Ectodermal cell (in vitro differentiated cells): ENCODE results near the gene UBL5.

Experiments
- H3K27ac ChIP-seq: 2 replicates; pipeline ENCODE4 v1.7.0; 2013; ENCODE audit warnings: mild to moderate bottlenecking, low read depth, low read length; ENCODE audit not compliant: insufficient read depth, poor library complexity, severe bottlenecking
- H3K27me3 ChIP-seq: 2 replicates; pipeline ENCODE4 v1.7.0; 2013; ENCODE audit warnings: mild to moderate bottlenecking, low read length; ENCODE audit not compliant: insufficient read depth, control insufficient read depth, poor library complexity, severe bottlenecking
- H3K36me3 ChIP-seq: one replicate; pipeline ENCODE4 v1.7.0; 2013; ENCODE audit warnings: low read length; ENCODE audit not compliant: control insufficient read depth, insufficient read depth
- H3K4me1 ChIP-seq: one replicate; pipeline ENCODE4 v1.7.0; 2013; ENCODE audit warnings: low read length; ENCODE audit not compliant: control insufficient read depth, insufficient read depth
- H3K4me3 ChIP-seq: 2 replicates; pipeline ENCODE4 v1.7.0; 2013; ENCODE audit warnings: low read depth, low read length, control low read depth; ENCODE audit not compliant: insufficient read depth
- H3K9me3 ChIP-seq: 2 replicates; pipeline ENCODE4 v1.7.0; 2013; ENCODE audit warnings: mild to moderate bottlenecking, low read length, moderate library complexity; ENCODE audit not compliant: control insufficient read depth
- WGBS, 2 experiments: methylation state at CpG; one replicate each; pipeline ENCODE4 v1.1.7; 2013; ENCODE audit warnings: missing lambda C conversion rate in 2 of 2; 5-methylcytosine and 5-hydroxymethylcytosine counted together

Gene UBL5

GRCh38 chr19:9854282-9854846 is 26.6 kb downstream of the UBL5 start:
- WGBS, 2 experiments = 96 to 97% methylated on average over 38 of the region's 38 CpGs
- Histone ChIP-seq H3K36me3 (no peaks in the 10 kb centered on the region), H3K27ac (no peak overlapping the region)

GRCh38 chr19:9856609-9857008 is 28.9 kb downstream of the UBL5 start:
- Histone ChIP-seq H3K9me3 (no peaks in the 10 kb centered on the region), H3K27ac (no peak overlapping the region), H3K36me3 (no peaks in the 10 kb centered on the region), H3K4me1 (no peaks in the 10 kb centered on the region), H3K4me3 (no peak overlapping the region), H3K27me3 (no peaks in the 10 kb centered on the region)
- 97 to 98% methylated on average over 9 of the region's 9 CpGs for WGBS, 2 experiments

More at GRCh38 chr19:9854282-9854846, 26.6 kb downstream of the UBL5 start:
- H3K4me3 ChIP-seq = no peak overlapping the region
- H3K9me3 ChIP-seq = no peaks in the 10 kb centered on the region
- H3K4me1 ChIP-seq = peaks cover 11% of the 10 kb centered on the region
- no peaks in the 10 kb centered on the region for H3K27me3 ChIP-seq

GRCh38 chr19:9857076-9857721 is 29.5 kb downstream of the UBL5 start:
- WGBS, 2 experiments = 96% methylated on average over 13 of the region's 13 CpGs
- no peaks in the 10 kb centered on the region for H3K9me3 ChIP-seq
- no peaks in the 10 kb centered on the region for H3K4me1 ChIP-seq
- no peak overlapping the region for H3K27ac ChIP-seq
- H3K27me3 ChIP-seq = no peaks in the 10 kb centered on the region
- no peak overlapping the region for H3K4me3 ChIP-seq
- no peaks in the 10 kb centered on the region for H3K36me3 ChIP-seq

GRCh38 chr19:9857920-9858746 is 30.4 kb downstream of the UBL5 start:
- H3K36me3 ChIP-seq = no peaks in the 10 kb centered on the region
- H3K9me3 ChIP-seq = no peaks in the 10 kb centered on the region
- no peak overlapping the region for H3K4me3 ChIP-seq
- no peaks in the 10 kb centered on the region for H3K4me1 ChIP-seq
- H3K27me3 ChIP-seq = no peaks in the 10 kb centered on the region
- WGBS, 2 experiments = 88% methylated on average over 10 of the region's 10 CpGs
- H3K27ac ChIP-seq = no peak overlapping the region

GRCh38 chr19:9858766-9859165 is 31.0 kb downstream of the UBL5 start:
- H3K9me3 ChIP-seq = no peaks in the 10 kb centered on the region

GRCh38 chr19:9860407-9860806 is 32.7 kb downstream of the UBL5 start:
- H3K27ac ChIP-seq = no peak overlapping the region
- 94 to 95% methylated on average over 8 of the region's 8 CpGs for WGBS, 2 experiments

More at GRCh38 chr19:9858766-9859165, 31.0 kb downstream of the UBL5 start:
- Histone ChIP-seq H3K4me1 (no peaks in the 10 kb centered on the region), H3K4me3 (no peak overlapping the region), H3K27ac (no peak overlapping the region), H3K27me3 (no peaks in the 10 kb centered on the region), H3K36me3 (no peaks in the 10 kb centered on the region)

GRCh38 chr19:9861503-9861902 is 33.8 kb downstream of the UBL5 start:
- Histone ChIP-seq H3K27ac (no peak overlapping the region), H3K27me3 (no peaks in the 10 kb centered on the region), H3K4me1 (no peaks in the 10 kb centered on the region), H3K9me3 (no peaks in the 10 kb centered on the region), H3K4me3 (no peak overlapping the region), H3K36me3 (no peaks in the 10 kb centered on the region)
- 94 to 96% methylated on average over 1 of the region's 1 CpG for WGBS, 2 experiments

More at GRCh38 chr19:9860407-9860806, 32.7 kb downstream of the UBL5 start:
- H3K4me1 ChIP-seq = no peaks in the 10 kb centered on the region
- no peak overlapping the region for H3K4me3 ChIP-seq
- H3K27me3 ChIP-seq = no peaks in the 10 kb centered on the region
- H3K9me3 ChIP-seq = no peaks in the 10 kb centered on the region
- H3K36me3 ChIP-seq = no peaks in the 10 kb centered on the region

- H3K36me3 ChIP-seq = no peaks in the 10 kb centered on the region
- no peaks in the 10 kb centered on the region for H3K27me3 ChIP-seq
- no peaks in the 10 kb centered on the region for H3K4me1 ChIP-seq
- H3K4me3 ChIP-seq = no peak overlapping the region
- no peaks in the 10 kb centered on the region for H3K9me3 ChIP-seq
- no peak overlapping the region for H3K27ac ChIP-seq
- WGBS, 2 experiments = 94 to 97% methylated on average over 4 of the region's 4 CpGs
Measured at GRCh38 chr19:9862938-9863337, 35.2 kb downstream of the UBL5 start.

- H3K27ac ChIP-seq = no peak overlapping the region
- no peaks in the 10 kb centered on the region for H3K27me3 ChIP-seq
- WGBS, 2 experiments = 91% methylated on average over 5 of the region's 5 CpGs
Measured at GRCh38 chr19:9863759-9864158, 36.0 kb downstream of the UBL5 start.

GRCh38 chr19:9865732-9866501 is 38.2 kb downstream of the UBL5 start:
- no peaks in the 10 kb centered on the region for H3K27me3 ChIP-seq
- no peaks in the 10 kb centered on the region for H3K36me3 ChIP-seq
- H3K9me3 ChIP-seq = no peaks in the 10 kb centered on the region
- WGBS, 2 experiments = 59 to 68% methylated on average over 16 of the region's 16 CpGs
- peak overlapping the region; percentile 65 for H3K27ac ChIP-seq
- H3K4me1 ChIP-seq = no peaks in the 10 kb centered on the region
- H3K4me3 ChIP-seq = no peak overlapping the region

More at GRCh38 chr19:9863759-9864158, 36.0 kb downstream of the UBL5 start:
- H3K4me3 ChIP-seq = no peak overlapping the region
- H3K4me1 ChIP-seq = no peaks in the 10 kb centered on the region
- no peaks in the 10 kb centered on the region for H3K9me3 ChIP-seq
- H3K36me3 ChIP-seq = no peaks in the 10 kb centered on the region
